ENCODE measurements around the gene ONECUT1. TPM values are rescaled to one million over a fixed set of nuclear protein-coding genes. Genes with fewer than 3 reads are reported as not detected.

ONECUT1 gene
- total and polyA plus RNA-seq, 2 experiments from 2014 or later, result 5.9 to 9.5 TPM

DNA sequence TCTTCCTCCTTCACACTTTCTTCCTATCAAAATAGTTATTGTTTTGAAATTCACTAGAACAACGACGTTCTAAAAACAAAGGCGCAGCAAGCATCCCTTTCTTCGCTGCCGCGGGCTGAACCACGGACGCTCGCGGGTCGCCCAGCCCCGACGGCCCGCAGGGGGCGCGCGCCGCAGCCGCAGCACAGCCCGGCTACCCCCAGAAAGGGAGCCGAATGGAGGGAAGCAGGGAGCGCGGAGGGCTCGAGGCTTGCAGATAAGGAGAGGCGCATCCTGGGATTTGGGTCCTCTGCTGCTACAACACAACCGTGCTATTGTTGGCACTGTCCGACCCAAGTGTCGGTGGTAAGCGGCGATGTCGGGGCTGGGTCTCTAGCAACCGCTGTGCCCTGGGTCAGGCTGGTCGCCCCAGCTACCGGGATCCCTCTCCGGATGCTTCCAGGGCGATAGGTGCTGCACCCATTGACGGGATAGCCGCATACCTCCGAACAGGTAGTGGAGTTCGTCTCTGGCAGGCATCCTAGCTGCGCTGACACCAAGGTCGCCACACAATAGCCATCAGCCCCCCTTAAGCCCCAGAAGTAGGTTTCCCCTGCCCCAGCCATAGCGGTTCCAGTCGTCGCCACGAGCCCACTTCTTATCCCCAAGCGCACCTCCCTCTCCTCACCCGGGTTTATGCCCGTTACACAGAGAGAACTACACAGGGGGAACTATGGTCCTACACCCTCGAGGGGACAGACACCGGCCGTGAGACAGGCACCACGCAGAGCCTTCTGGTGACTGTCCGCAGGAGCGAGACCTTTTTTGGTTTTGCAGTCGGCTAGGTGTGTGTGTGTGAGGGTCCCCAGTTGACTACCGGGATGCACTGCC lies 6.0 kb downstream of the ONECUT1 start:
- peaks cover 17% of the 10 kb centered on the region for H3K4me1 ChIP-seq (ENCODE audit: insufficient read depth)
- H2AFZ ChIP-seq, result peak overlapping the region; percentile 6
- peak overlapping the region; percentile 79 for H3K4me2 ChIP-seq
- TF ChIP-seq, protein P1, sequence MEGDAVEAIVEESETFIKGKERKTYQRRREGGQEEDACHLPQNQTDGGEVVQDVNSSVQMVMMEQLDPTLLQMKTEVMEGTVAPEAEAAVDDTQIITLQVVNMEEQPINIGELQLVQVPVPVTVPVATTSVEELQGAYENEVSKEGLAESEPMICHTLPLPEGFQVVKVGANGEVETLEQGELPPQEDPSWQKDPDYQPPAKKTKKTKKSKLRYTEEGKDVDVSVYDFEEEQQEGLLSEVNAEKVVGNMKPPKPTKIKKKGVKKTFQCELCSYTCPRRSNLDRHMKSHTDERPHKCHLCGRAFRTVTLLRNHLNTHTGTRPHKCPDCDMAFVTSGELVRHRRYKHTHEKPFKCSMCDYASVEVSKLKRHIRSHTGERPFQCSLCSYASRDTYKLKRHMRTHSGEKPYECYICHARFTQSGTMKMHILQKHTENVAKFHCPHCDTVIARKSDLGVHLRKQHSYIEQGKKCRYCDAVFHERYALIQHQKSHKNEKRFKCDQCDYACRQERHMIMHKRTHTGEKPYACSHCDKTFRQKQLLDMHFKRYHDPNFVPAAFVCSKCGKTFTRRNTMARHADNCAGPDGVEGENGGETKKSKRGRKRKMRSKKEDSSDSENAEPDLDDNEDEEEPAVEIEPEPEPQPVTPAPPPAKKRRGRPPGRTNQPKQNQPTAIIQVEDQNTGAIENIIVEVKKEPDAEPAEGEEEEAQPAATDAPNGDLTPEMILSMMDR (IDR thresholded peaks at IDR 0.05; ENCODE audit: poor library complexity), result peak; percentile 58
- peak; percentile 22 for TF ChIP-seq EZH2phosphoT487 (IDR thresholded peaks at IDR 0.05; ENCODE audit: low read depth, severe bottlenecking, unreplicated experiment)
- TF ChIP-seq EZH2 (IDR thresholded peaks at IDR 0.05; ENCODE audit: borderline replicate concordance), result peak; percentile 15
- peak; percentile 55 for DNase-seq (ENCODE audit: low spot score)
- 4% methylated on average over 56 of the region's 57 CpGs for WGBS (ENCODE audit: low lambda C conversion rate, missing lambda C conversion rate)
- H4K20me1 ChIP-seq (ENCODE audit: insufficient read depth, poor library complexity, severe bottlenecking), result no peaks in the 10 kb centered on the region
- H3K4me3 ChIP-seq, result no peak overlapping the region
- no peaks in the 10 kb centered on the region for H3K9me3 ChIP-seq (ENCODE audit: low read depth)
- H3K27ac ChIP-seq, result no peak overlapping the region
- no peaks in the 10 kb centered on the region for H3K36me3 ChIP-seq (replicated peaks; ENCODE audit: insufficient read depth, low read depth)
- H3K9me2 ChIP-seq (replicated peaks; ENCODE audit: insufficient read depth), result no peaks in the 10 kb centered on the region
- H3K27me3 ChIP-seq, result peaks cover 81% of the 10 kb centered on the region
- H3K79me2 ChIP-seq, result no peaks in the 10 kb centered on the region

DNA sequence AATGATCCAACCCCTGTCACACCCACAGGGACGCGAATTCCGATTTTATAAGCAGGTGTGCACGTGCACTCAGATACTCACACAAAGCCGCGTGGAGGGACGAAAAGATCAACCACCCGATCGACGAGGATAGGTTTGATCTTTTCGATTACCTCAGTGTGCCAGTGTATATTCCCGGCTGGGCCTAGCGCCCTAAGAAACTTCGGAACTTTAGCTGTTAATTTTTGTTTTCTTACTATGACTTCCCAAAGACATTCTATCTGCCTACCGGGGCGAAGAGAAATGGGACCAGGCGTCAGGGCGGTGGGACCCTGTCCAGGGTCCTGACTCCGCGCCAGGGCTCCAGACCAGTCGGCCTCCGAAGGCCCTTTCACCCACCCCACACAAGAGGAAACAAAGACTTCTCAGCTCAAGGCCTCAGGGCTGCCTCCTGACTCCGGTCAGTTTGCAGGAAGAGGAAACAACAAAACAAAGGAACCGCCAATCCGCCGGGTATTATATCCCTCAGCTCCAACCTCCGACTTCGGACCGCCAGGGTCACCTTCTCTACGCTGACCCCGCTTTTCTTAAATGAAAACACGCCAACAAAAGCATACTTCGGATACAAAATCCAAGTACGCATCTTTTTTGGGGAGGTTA lies 6.8 kb downstream of the ONECUT1 start:
- TF ChIP-seq EZH2phosphoT487 (IDR thresholded peaks at IDR 0.05; ENCODE audit: low read depth, severe bottlenecking, unreplicated experiment), result peak; percentile 62
- TF ChIP-seq, protein P1 (IDR thresholded peaks at IDR 0.05; ENCODE audit: poor library complexity), result no peak
- TF ChIP-seq EZH2 (IDR thresholded peaks at IDR 0.05; ENCODE audit: borderline replicate concordance), result peak; percentile 67
- Histone ChIP-seq H3K27ac (no peak overlapping the region), H3K27me3 (peaks cover 73% of the 10 kb centered on the region)

DNA sequence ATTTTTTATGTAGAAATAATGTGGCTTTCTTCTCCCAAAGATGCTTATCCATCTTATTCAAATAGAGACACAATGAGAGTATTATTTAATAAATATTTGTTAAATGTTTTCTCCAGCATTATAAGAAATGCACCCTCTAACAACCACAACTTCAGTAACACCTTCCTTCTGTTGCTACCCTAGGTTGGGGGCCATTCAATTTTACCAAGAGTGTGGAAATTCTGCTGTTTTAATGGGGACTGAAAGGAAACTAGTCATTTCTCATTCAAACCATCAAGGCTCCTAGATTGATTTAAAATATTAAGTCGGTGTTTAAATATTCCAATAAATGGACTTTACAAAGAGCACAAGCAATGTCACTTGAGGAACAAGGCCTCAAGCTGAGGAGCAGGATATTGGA lies 7.6 kb downstream of the ONECUT1 start:
- peaks cover 69% of the 10 kb centered on the region for H3K27me3 ChIP-seq
- H3K4me1 ChIP-seq (ENCODE audit: insufficient read depth), result peaks cover 17% of the 10 kb centered on the region
- H4K20me1 ChIP-seq (ENCODE audit: insufficient read depth, poor library complexity, severe bottlenecking), result no peaks in the 10 kb centered on the region
- H3K4me2 ChIP-seq, result no peak overlapping the region
- no peaks in the 10 kb centered on the region for H3K79me2 ChIP-seq
- H3K9me3 ChIP-seq (ENCODE audit: low read depth), result no peaks in the 10 kb centered on the region
- H3K36me3 ChIP-seq (replicated peaks; ENCODE audit: insufficient read depth, low read depth), result no peaks in the 10 kb centered on the region
- no peaks in the 10 kb centered on the region for H3K9me2 ChIP-seq (replicated peaks; ENCODE audit: insufficient read depth)
- TF ChIP-seq, protein P1 (IDR thresholded peaks at IDR 0.05; ENCODE audit: poor library complexity), result no peak
- no peak for TF ChIP-seq EZH2 (IDR thresholded peaks at IDR 0.05; ENCODE audit: borderline replicate concordance)
- no peak for TF ChIP-seq EZH2phosphoT487 (IDR thresholded peaks at IDR 0.05; ENCODE audit: low read depth, severe bottlenecking, unreplicated experiment)
- no peak overlapping the region for H3K27ac ChIP-seq
- no peak overlapping the region for H3K4me3 ChIP-seq
- DNase-seq (ENCODE audit: low spot score), result no peak
- no peak overlapping the region for H2AFZ ChIP-seq
- 81% methylated on average over 1 of the region's 1 CpG for WGBS (ENCODE audit: low lambda C conversion rate, missing lambda C conversion rate)

More for the DNA sequence above, 6.8 kb downstream of the ONECUT1 start:
- H2AFZ ChIP-seq, result peak overlapping the region; percentile 6
- WGBS (ENCODE audit: low lambda C conversion rate, missing lambda C conversion rate), result 23% methylated on average over 34 of the region's 34 CpGs
- no peaks in the 10 kb centered on the region for H3K9me2 ChIP-seq (replicated peaks; ENCODE audit: insufficient read depth)
- no peaks in the 10 kb centered on the region for H4K20me1 ChIP-seq (ENCODE audit: insufficient read depth, poor library complexity, severe bottlenecking)
- H3K4me3 ChIP-seq, result no peak overlapping the region
- H3K79me2 ChIP-seq, result no peaks in the 10 kb centered on the region
- H3K4me2 ChIP-seq, result peak overlapping the region; percentile 79
- H3K36me3 ChIP-seq (replicated peaks; ENCODE audit: insufficient read depth, low read depth), result no peaks in the 10 kb centered on the region
- H3K4me1 ChIP-seq (ENCODE audit: insufficient read depth), result peaks cover 17% of the 10 kb centered on the region
- H3K9me3 ChIP-seq (ENCODE audit: low read depth), result no peaks in the 10 kb centered on the region
- DNase-seq (ENCODE audit: low spot score), result peak; percentile 68
